Measurements from ENCODE around the gene LRRC42. TPM values are rescaled to one million over a fixed set of nuclear protein-coding genes. Genes with fewer than 3 reads are reported as not detected.

Gene LRRC42
- total and polyA plus RNA-seq, 9 of the 15 experiments (the other 6 are each of a cell fraction or from before 2014, with no cell fraction given) = 17.3 to 51.9 (median 35.5) TPM

- no peaks in the 10 kb centered on the region for H3K79me2 ChIP-seq (ENCODE audit: control insufficient read depth, insufficient read depth, low read length)
- H3K4me3 ChIP-seq = no peak overlapping the region
- peaks cover 0 to 4% of the 10 kb centered on the region in 2 experiments; a peak in 1 of 5 replicates for H3K4me1 ChIP-seq (replicated peaks in 1 of 2; ENCODE audit: control insufficient read depth in 2 of 2, insufficient read depth in 2 of 2, low read length in 2 of 2)
- no TSS peak for BruUV-seq (replicated peaks)
- H3K27me3 ChIP-seq (ENCODE audit: control insufficient read depth in 2 of 2, insufficient read depth in 2 of 2, low read length in 2 of 2) = peaks cover 19 to 39% of the 10 kb centered on the region in 2 experiments; a peak in 4 of 5 replicates
- POLR2A ChIA-PET = no interaction called here
- H3K27ac ChIP-seq (ENCODE audit: extremely low read depth, low read depth, low read length) = no peak overlapping the region
- H3K9ac ChIP-seq (ENCODE audit: insufficient read depth in 1 of 2, low read depth in 2 of 2, low read length in 2 of 2) = no peak overlapping the region
- ATAC-seq (no peak), FAIRE-seq (no peak), DNase-seq (ENCODE audit: extremely low read depth in 1 of 4, low spot score in 3 of 4) (peak in 1 of 4 experiments; percentile 5)
- no peaks in the 10 kb centered on the region for H3K9me1 ChIP-seq (ENCODE audit: control insufficient read depth, insufficient read depth, low read length)
- 34% methylated on average over 12 of the region's 12 CpGs for WGBS (ENCODE audit: insufficient coverage, low coverage, missing lambda C conversion rate)
- 0 out of 2 replicates have a peak overlapping the region, but pooled peaks have one; percentile 48 for H2AFZ ChIP-seq (ENCODE audit: low read depth, low read length)
- in situ Hi-C loops (cut with MboI) (no loop called here), intact Hi-C loops (cut with micrococcal nuclease) (no loop called here)
- no peak overlapping the region for H3K4me2 ChIP-seq (ENCODE audit: insufficient read depth, low read length)
- H3K9me3 ChIP-seq (replicated peaks; ENCODE audit: control insufficient read depth, insufficient read depth, low read depth, low read length) = peaks cover 7% of the 10 kb centered on the region; the same call in 1 of the 2 replicates
- H3K36me3 ChIP-seq (ENCODE audit: control insufficient read depth, insufficient read depth, low read length) = no peaks in the 10 kb centered on the region
- CTCF ChIA-PET (ENCODE audit: low intra/inter-chr PET ratio) = no interaction called here
- no peaks in the 10 kb centered on the region for H4K20me1 ChIP-seq (replicated peaks; ENCODE audit: control insufficient read depth, insufficient read depth, low read length)
- no peak for TF ChIP-seq PTBP1 (IDR thresholded peaks at IDR 0.05; ENCODE audit: low read depth, low read length)
- no peak for TF ChIP-seq PKNOX1 (IDR thresholded peaks at IDR 0.05)
- no peak for TF ChIP-seq TBP (optimal IDR thresholded peaks at IDR 0.05; ENCODE audit: low read depth, low read length)
- TF ChIP-seq HMG20B (CRISPR knock-in tag; IDR thresholded peaks at IDR 0.05) = no peak
- no peak for TF ChIP-seq ZBTB26 (CRISPR knock-in tag; IDR thresholded peaks at IDR 0.05)
- no peak for TF ChIP-seq ELF1 (tag; IDR thresholded peaks at IDR 0.05)
- TF ChIP-seq ZNF695 (CRISPR knock-in tag; IDR thresholded peaks at IDR 0.05) = no peak
- no peak for TF ChIP-seq CREB3L1 (IDR thresholded peaks at IDR 0.05; ENCODE audit: borderline replicate concordance, low read depth)
- TF ChIP-seq ZNF282 (CRISPR knock-in tag; IDR thresholded peaks at IDR 0.05) = no peak
- TF ChIP-seq MAX (CRISPR knock-in tag; IDR thresholded peaks at IDR 0.05) = no peak
- TF ChIP-seq THRA (IDR thresholded peaks at IDR 0.05) = no peak
- no peak for TF ChIP-seq XRCC3 (IDR thresholded peaks at IDR 0.05)
- no peak for TF ChIP-seq VEZF1 (CRISPR knock-in tag; IDR thresholded peaks at IDR 0.05)
- TF ChIP-seq ADNP (tag; IDR thresholded peaks at IDR 0.05) = no peak
Measured at GRCh38 chr1:54003249-54003646, 57.1 kb downstream of the LRRC42 start.

Measured in K562 (cell line).